Peyer's patch (tissue), 4 donors: Measurements from ENCODE around the gene TAF5.
"Not testable (repeated sequence)": the region's sequence is repeated elsewhere in the genome, so short reads cannot be mapped to it uniquely, and the experiment has no call there.

Experiments
- POLR2A ChIP-seq, 2 donors: fragments of 450-650 bp; IDR thresholded peaks; one replicate each; pipeline ENCODE4 v1.5.1; 2017; ENCODE audit warnings: antibody characterized with exemption in 2 of 2, mild to moderate bottlenecking in 2 of 2, moderate library complexity in 2 of 2
- TF ChIP-seq, protein P1 (sequence below), 6 experiments: fragments of 450-650 bp in 4 of 6; fragments of 200-600 bp in 2 of 6; sonication (generic) in 1 of 6; IDR thresholded peaks; one replicate each; pipeline ENCODE4 v1.5.1; 2017 to 2019; ENCODE audit warnings: antibody characterized with exemption in 6 of 6, mild to moderate bottlenecking in 3 of 6, moderate library complexity in 1 of 6

DNA sequence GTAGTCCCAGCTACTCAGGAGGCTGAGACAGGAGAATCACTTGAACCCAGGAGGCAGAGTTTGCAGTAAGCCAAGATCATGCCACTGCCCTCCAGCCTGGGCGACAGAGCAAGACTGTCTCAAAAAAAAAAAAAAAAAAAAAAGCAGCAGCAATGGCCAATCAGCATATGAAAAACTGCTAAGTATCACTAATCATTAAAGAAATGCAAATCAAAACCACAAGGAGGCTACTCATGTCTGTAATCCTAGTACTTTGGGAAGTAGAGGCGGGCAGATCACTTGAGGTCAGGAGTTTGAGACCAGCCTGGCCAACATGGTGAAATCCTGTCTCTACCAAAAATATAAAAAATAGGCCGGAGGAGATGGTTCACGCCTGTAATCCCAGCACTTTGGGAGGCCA, 13.2 kb upstream of the TAF5 start:
- TF ChIP-seq, protein P1, sequence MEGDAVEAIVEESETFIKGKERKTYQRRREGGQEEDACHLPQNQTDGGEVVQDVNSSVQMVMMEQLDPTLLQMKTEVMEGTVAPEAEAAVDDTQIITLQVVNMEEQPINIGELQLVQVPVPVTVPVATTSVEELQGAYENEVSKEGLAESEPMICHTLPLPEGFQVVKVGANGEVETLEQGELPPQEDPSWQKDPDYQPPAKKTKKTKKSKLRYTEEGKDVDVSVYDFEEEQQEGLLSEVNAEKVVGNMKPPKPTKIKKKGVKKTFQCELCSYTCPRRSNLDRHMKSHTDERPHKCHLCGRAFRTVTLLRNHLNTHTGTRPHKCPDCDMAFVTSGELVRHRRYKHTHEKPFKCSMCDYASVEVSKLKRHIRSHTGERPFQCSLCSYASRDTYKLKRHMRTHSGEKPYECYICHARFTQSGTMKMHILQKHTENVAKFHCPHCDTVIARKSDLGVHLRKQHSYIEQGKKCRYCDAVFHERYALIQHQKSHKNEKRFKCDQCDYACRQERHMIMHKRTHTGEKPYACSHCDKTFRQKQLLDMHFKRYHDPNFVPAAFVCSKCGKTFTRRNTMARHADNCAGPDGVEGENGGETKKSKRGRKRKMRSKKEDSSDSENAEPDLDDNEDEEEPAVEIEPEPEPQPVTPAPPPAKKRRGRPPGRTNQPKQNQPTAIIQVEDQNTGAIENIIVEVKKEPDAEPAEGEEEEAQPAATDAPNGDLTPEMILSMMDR (IDR thresholded peaks at IDR 0.05), result not testable (repeated sequence)
- not testable (repeated sequence) for TF ChIP-seq POLR2A (IDR thresholded peaks at IDR 0.05)
